Activated T-helper 2 cell treated with anti-CD3 and anti-CD28 coated beads, Interferon-gamma antibody, Interleukin-2, Interleukin-4, amounts not matched to agents 10 μg/mL and 5 μg/mL and 100 μg/mL, durations not matched to agents 14 hours and 24 hours and 36 hours (primary cell): ENCODE data around the gene MYBPH. TPM values are rescaled to one million over a fixed set of nuclear protein-coding genes. Genes with fewer than 3 reads are reported as not detected.

Experiments
- DNase-seq: peaks from one replicate; pipeline ENCODE4 v3.0.0; 2021; ENCODE audit warnings: low spot score
- H3K27ac Mint-ChIP-seq: one replicate; pipeline ENCODE4 v1.8.0; 2021; ENCODE audit warnings: mixed read lengths
- H3K27me3 Mint-ChIP-seq: one replicate; pipeline ENCODE4 v1.8.0; 2021; ENCODE audit warnings: low read depth, mixed read lengths
- H3K36me3 Mint-ChIP-seq: one replicate; pipeline ENCODE4 v1.8.0; 2021; ENCODE audit warnings: low read depth, mixed read lengths
- H3K4me1 Mint-ChIP-seq: one replicate; pipeline ENCODE4 v1.8.0; 2021; ENCODE audit warnings: low read depth, mixed read lengths
- H3K4me3 Mint-ChIP-seq: one replicate; pipeline ENCODE4 v1.8.0; 2021; ENCODE audit warnings: low read depth, mild to moderate bottlenecking, moderate library complexity, mixed read lengths
- H3K9me3 Mint-ChIP-seq: one replicate; pipeline ENCODE4 v1.8.0; 2021; ENCODE audit warnings: mixed read lengths
- intact Hi-C: fragments of 100-400 bp; cut with micrococcal nuclease; formaldehyde crosslinking; loops from one replicate; pipeline ENCODE4 v1.15.1; 2023
- total RNA-seq: library from RNA; stranded (reverse); gene quantifications from 2 replicates; pipeline ENCODE4 v1.2.3, GENCODE V29; 2022

Gene MYBPH
- total RNA-seq, 1 donor from 2014 or later, result not detected

DNA sequence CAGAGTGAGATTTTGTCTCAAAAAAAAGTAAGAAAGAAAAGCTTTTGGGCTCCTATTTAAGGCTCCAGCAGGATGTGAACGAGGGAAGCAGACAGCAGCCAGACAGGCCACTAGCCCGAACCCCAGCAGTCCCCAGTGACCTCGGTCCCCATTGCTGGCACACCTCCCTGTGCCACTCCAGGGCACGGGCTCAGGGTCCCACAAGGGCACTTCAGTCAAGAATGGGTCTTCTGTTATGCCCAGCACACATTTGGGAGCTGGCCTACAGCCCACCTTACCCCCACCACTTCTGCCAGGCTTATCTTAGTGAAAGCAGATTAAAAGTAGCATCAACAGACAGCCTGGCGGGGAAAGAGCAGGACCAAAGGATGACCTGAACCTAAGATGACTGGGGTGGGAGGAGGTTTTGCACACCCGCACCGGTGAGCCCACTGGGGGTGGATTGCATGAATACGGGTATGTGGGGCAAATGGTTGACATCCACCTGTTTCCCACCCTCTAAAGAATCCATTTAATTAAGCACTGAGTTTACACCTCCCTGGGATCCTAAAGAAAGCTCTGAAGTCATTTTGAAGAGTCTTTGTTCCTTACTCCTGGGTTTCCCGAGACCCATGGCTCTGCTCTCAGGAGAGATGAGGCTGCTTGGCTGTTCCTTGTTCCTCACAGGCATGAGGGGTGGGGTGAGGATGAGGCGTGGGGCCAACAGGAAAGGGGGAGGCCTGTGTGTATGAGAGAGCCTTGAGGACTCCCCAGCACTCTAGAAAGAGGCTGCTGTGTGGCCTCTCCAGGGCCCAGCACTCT lies 6.2 kb upstream of the MYBPH start:
- Mint-ChIP-seq H3K27ac (no peak overlapping the region), H3K4me3 (no peak overlapping the region), H3K9me3 (no peaks in the 10 kb centered on the region), H3K36me3 (no peaks in the 10 kb centered on the region), H3K4me1 (no peaks in the 10 kb centered on the region), H3K27me3 (peaks cover 3% of the 10 kb centered on the region)
- DNase-seq, result no peak
- intact Hi-C loops, result no loop called here

DNA sequence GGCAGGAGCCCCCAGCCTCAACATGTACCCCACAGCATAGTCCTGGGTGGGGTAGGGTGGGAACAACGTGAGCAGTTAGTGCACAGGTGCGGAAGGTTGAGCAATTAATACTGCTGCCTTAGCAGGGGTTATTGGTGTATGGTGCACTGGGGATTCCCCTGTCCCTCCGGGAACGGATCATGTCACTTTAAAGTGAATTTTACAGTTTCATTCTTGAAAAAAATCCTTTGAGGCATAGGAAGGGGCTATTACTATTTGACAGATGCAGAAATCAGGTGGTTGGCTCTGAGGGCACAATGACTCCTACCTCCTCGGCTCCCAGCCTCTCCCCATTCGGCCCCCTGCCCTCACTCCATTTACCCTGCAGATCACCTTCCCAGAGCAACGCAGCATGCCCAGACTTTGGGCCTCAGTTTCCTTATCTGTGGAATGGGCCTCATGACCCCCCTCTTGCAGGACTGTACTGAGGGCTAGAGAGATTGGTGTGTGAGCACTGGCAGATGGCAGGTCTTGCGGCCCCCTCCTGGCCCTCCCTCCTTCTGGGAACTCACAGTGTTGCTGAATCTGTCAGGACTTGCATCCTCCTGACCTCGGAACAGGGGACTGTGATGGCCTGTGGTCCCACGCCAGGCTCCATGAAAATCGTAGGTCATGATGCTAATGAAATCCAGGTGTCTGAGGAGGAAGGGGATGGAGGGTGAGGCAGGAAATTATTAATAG lies 5.1 kb upstream of the MYBPH start:
- DNase-seq, result no peak
- H3K4me3 Mint-ChIP-seq, result no peak overlapping the region
- no peaks in the 10 kb centered on the region for H3K9me3 Mint-ChIP-seq
- no peaks in the 10 kb centered on the region for H3K27me3 Mint-ChIP-seq
- intact Hi-C loops, result no loop called here
- no peaks in the 10 kb centered on the region for H3K36me3 Mint-ChIP-seq
- H3K4me1 Mint-ChIP-seq, result no peaks in the 10 kb centered on the region
- no peak overlapping the region for H3K27ac Mint-ChIP-seq

DNA sequence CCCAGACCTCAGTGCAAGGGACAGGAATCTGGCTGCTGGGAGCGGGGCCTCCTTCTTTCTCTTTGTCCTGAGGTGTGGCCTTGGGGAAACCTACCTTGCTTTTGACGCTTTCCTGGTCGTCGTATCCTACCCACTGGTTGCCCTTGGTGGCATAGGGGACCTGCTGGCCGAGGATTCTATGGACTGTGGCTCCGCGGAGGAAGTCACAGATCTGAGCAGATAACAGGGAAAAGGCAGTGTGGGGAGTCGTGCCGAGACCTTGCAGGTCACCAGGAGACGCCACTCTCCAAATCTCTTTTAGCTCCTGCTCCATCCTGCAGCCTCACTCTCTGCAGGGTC lies 4.0 kb upstream of the MYBPH start:
- DNase-seq, result no peak

DNA sequence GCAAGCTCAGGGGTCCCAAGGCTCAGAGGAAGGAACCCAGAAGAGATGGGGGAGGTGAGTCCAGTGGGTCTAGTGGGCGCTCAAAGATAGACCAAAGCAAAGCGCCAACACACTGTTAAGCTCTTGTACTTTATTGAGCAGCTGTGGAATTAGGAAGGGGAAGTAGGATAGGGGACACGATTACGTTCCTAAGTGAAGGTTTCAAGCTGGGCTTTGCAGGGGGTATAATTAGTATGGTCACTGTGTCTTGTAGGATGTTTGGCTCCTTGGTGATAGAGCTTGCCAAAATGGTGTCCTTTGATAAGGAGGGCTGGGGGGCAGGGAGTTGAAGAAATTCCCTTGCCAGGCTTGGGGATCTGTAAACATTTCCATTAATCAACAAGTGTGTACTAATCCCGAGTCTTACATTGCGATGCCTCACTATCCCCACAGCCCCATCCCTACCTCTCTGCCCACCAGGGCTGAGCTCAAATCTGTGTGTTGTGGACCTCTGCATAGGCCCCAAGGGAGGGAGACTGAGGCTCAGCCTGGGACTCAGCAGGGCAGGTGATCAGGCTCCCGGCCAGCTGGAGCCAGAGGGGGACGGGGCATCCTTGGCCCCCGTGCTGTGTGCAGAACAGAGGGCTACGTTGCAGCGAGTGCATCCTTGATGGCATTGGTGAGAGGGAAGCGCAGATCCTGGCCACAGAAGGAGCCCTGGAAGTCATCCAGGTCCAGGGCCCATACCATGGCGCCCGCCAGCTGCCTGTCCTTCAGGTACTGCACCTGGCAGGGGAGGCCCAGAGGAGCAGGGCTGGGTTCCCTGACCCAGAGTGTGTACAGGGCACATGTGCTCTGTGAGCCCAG lies 3.4 kb upstream of the MYBPH start:
- DNase-seq, result no peak
- H3K27me3 Mint-ChIP-seq, result no peaks in the 10 kb centered on the region
- no peak overlapping the region for H3K4me3 Mint-ChIP-seq
- H3K9me3 Mint-ChIP-seq, result no peaks in the 10 kb centered on the region
- H3K27ac Mint-ChIP-seq, result no peak overlapping the region
- no peaks in the 10 kb centered on the region for H3K4me1 Mint-ChIP-seq
- intact Hi-C loops, result no loop called here
- no peaks in the 10 kb centered on the region for H3K36me3 Mint-ChIP-seq

More for the DNA sequence above, 4.0 kb upstream of the MYBPH start:
- Mint-ChIP-seq H3K9me3 (no peaks in the 10 kb centered on the region), H3K4me3 (no peak overlapping the region), H3K4me1 (no peaks in the 10 kb centered on the region), H3K27ac (no peak overlapping the region), H3K36me3 (no peaks in the 10 kb centered on the region), H3K27me3 (no peaks in the 10 kb centered on the region)
- intact Hi-C loops, result no loop called here

DNA sequence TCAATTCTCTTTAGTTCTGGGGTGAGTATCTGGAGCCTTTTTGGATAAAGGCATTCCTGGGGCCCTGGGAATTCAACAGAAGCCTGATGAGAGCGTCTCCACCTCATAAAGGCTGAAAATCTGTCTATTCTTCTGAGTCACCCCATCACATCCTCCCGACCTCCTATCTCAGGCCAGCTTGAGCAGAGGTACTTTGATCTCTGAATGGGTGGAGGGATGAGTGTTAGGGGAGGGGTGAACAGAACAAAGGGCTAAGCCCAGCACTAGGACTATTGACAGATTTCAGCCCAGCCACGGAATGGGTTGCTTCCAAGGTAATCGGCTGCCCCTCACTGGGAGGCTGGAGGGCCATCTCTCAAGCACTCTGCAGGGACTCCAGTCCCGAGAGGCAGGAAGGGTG lies 2.5 kb upstream of the MYBPH start:
- no peaks in the 10 kb centered on the region for H3K9me3 Mint-ChIP-seq
- H3K27me3 Mint-ChIP-seq, result no peaks in the 10 kb centered on the region
- intact Hi-C loops, result no loop called here
- DNase-seq, result no peak
- H3K36me3 Mint-ChIP-seq, result no peaks in the 10 kb centered on the region
- no peaks in the 10 kb centered on the region for H3K4me1 Mint-ChIP-seq
- no peak overlapping the region for H3K4me3 Mint-ChIP-seq
- H3K27ac Mint-ChIP-seq, result no peak overlapping the region

DNA sequence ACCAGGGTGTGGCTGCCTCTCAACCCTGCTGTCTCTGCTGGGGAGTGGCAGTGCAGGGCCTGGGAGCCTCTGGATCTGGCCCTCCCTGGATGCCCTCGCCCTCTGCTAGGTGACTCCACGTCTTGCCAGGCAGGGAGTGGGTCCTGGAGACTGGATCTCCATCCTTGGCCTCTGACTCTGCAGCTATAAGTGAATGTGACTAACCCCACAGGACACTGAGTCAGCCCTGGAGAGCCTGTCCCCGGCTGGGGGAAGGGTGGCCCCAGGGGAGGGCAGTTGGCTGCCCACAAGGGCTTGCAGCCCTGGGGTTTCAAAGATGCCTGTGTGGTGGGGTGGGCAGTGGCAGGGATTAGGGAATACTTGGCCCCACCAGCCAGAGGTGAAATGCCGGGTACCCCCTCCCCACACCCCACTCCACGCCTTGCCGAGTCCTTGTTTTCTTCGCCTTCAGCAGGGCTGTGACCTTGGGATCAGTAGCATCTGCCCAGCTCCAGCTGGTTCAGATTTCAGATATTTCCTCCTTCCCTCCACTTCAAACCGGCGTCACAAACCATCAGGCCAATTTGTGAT lies 1.9 kb upstream of the MYBPH start:
- Mint-ChIP-seq H3K27me3 (no peaks in the 10 kb centered on the region), H3K36me3 (no peaks in the 10 kb centered on the region), H3K27ac (no peak overlapping the region), H3K9me3 (no peaks in the 10 kb centered on the region), H3K4me3 (no peak overlapping the region), H3K4me1 (no peaks in the 10 kb centered on the region)
- intact Hi-C loops, result no loop called here
- no peak for DNase-seq

DNA sequence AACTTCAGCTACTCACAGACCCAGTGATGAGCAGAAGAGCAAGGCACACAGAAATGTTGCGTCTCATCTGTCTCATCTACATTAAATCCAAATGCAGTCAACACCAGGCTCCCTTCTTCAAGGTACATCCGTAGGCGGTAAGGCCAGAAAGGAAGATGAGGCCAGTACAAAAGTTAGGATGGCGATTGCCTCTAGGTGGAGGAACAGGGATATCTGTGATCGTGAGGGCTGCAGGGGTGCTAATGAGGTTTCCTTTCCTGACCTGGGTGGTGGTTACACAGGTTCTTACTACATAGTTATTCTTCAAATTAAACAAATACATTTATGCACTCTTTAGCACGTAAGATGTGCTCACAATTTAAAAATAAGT lies 1.4 kb upstream of the MYBPH start:
- Mint-ChIP-seq H3K9me3 (no peaks in the 10 kb centered on the region), H3K27ac (no peak overlapping the region), H3K36me3 (no peaks in the 10 kb centered on the region), H3K4me3 (no peak overlapping the region), H3K27me3 (no peaks in the 10 kb centered on the region), H3K4me1 (no peaks in the 10 kb centered on the region)
- DNase-seq, result no peak
- intact Hi-C loops, result no loop called here

DNA sequence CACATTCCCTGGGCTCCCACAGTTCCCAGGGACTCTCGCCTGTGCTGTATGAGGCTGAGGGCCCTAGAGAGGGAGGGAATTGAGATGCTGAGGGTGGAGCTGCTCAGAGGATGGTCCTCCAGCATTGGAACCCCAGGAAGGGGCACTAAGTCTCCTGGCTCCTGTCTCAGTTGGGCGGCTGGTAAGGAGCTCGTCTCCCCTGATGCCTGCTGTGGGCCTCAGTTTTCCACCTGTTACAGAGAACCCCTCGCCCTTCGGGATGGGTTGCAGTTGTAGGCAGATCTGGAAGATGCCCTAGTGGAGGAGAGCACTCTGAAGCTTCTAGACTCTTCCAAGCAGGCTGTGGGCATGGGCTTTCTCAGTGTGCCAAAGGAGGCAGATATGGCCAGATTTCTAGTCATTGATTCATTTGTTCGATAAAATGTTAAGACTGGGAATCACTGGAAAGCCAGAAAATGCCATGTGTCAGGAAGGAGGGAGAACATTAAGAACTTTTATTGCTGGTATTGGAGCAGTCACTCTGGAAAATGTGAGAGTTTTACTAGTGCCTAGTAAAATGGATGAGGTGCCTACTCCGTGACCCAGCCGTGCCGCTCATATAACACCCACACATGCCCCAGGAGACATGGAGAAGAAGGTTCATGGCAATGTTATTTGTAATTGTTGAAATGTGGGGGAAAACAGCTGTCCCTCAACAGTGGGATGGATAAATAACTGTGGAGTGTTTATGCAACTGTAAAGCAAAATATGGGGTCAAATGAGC lies 828 bp upstream of the MYBPH start:
- no peak overlapping the region for H3K27ac Mint-ChIP-seq
- no peaks in the 10 kb centered on the region for H3K4me1 Mint-ChIP-seq
- intact Hi-C loops, result no loop called here
- H3K27me3 Mint-ChIP-seq, result no peaks in the 10 kb centered on the region
- no peaks in the 10 kb centered on the region for H3K36me3 Mint-ChIP-seq
- H3K4me3 Mint-ChIP-seq, result no peak overlapping the region
- DNase-seq, result no peak
- no peaks in the 10 kb centered on the region for H3K9me3 Mint-ChIP-seq

DNA sequence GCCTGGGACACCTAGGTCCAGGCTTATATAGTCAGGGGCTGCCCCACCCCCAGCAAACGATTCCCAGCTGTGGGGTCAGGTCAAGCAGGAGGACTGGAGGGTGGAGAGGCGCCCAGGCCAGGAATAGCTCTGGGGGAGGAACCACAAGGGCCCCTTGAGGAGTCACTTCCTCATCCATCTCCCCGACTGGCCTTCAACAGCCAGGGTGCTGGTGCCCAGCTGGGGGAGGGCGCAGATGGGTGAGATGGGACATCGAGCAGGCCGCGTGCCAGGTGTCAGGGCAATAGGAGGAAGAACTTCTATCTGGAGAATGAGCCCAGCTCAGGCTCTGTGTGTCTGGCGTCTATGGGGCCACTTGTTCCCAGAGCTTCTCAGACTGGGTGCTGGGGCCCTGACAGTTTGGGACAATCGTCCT lies 208 bp upstream of the MYBPH start:
- intact Hi-C loops, result no loop called here
- H3K27ac Mint-ChIP-seq, result no peak overlapping the region
- no peaks in the 10 kb centered on the region for H3K4me1 Mint-ChIP-seq
- no peaks in the 10 kb centered on the region for H3K27me3 Mint-ChIP-seq
- no peak overlapping the region for H3K4me3 Mint-ChIP-seq
- no peaks in the 10 kb centered on the region for H3K36me3 Mint-ChIP-seq
- H3K9me3 Mint-ChIP-seq, result no peaks in the 10 kb centered on the region
- DNase-seq, result no peak

DNA sequence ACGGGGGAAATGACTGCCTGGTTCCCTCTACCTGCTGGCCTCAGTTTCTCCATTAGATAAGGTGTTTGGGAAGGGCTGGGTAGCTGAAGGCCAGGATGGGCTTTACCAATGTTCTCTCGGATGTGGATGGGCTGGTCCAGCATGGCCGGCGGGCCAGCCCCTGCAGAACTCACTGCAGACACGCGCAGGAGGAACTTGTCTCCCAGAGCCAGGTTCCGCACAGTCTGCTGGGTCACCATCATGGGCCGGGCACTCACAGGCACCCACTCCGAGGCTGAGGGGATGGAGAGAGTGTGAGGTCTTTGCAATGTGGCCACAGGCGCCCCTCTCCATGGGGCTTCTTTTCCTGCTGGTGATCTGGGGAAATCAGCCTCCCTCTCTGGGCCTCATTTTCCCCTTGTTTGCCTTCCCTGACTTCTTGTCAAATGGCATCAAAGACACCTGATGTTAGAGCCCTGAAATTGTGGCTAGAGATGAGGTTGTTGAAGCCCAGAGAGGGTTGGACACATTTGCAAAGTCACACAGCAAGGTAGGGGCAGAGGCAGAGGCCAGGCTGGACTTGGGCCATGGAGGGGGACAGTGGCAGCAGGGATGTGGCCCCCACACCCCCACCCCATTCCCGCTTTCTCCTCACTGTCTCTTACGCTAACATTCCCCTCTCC lies 1.2 kb downstream of the MYBPH start:
- intact Hi-C loops, result no loop called here
- no peaks in the 10 kb centered on the region for H3K36me3 Mint-ChIP-seq
- H3K27me3 Mint-ChIP-seq, result no peaks in the 10 kb centered on the region
- H3K4me3 Mint-ChIP-seq, result no peak overlapping the region
- no peaks in the 10 kb centered on the region for H3K4me1 Mint-ChIP-seq
- H3K27ac Mint-ChIP-seq, result no peak overlapping the region
- no peaks in the 10 kb centered on the region for H3K9me3 Mint-ChIP-seq
- DNase-seq, result no peak

DNA sequence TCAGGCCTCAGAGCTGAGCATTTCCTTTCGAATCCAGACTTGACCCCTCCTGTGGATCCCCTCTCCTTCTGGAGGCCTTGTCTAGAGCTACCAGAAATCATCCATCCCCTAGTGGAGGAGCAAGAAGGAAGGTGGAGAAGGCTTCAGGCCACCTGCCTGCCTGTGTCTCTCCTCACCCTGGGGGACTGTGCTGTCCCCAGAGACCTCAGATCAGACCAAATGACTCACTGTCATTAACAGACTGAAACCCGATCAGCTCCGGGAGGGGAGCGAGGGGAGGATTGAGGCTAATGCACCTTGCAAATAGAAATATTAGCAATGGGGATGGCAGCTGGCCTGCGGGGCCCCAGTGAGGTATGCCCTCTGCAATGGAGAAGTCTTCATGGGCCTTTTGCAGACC lies 2.1 kb downstream of the MYBPH start:
- Mint-ChIP-seq H3K4me1 (no peaks in the 10 kb centered on the region), H3K27ac (no peak overlapping the region), H3K36me3 (no peaks in the 10 kb centered on the region), H3K9me3 (no peaks in the 10 kb centered on the region), H3K4me3 (no peak overlapping the region), H3K27me3 (no peaks in the 10 kb centered on the region)
- intact Hi-C loops, result no loop called here
- no peak for DNase-seq

DNA sequence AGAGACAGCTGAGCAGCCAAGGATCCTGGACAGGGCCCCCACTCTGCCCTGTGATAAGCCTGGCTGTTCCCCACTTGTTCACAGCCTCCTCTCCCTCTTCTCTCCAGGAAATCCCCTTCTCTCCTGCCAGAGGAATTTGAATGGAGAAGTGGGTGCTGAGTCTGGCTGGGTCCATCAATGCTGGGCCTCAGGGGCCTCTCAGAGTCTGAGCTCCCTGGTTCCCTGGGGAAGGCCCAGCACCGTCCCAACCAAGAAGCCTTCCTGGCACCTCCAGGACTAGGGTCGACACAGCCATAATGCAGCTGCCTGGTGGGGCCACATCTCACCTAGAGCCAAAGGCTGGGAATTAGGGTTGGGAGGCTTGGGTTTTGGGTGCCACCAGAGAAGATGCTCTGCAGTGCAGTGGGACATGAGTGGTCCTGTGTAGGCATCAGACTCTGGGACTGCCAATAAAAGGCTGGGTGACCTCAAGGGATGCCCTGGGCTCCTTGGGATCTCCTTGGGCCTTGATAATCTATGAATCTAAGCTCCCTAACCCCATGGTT lies 2.5 kb downstream of the MYBPH start:
- H3K27me3 Mint-ChIP-seq, result no peaks in the 10 kb centered on the region
- no peak overlapping the region for H3K4me3 Mint-ChIP-seq
- no peaks in the 10 kb centered on the region for H3K36me3 Mint-ChIP-seq
- no peaks in the 10 kb centered on the region for H3K4me1 Mint-ChIP-seq
- no peak for DNase-seq
- H3K9me3 Mint-ChIP-seq, result no peaks in the 10 kb centered on the region
- no peak overlapping the region for H3K27ac Mint-ChIP-seq
- intact Hi-C loops, result no loop called here
